Activated CD8-positive, alpha-beta memory T cell treated with anti-CD3 and anti-CD28 coated beads, Interleukin-2, amount 50 U/mL, for 1 hour (primary cell): ENCODE results near the gene BLVRA.

Source experiments
- DNase-seq: peaks from one replicate; pipeline ENCODE4 v3.0.0-alpha.2; 2020; ENCODE audit errors: extremely low read depth

The BLVRA gene

DNA sequence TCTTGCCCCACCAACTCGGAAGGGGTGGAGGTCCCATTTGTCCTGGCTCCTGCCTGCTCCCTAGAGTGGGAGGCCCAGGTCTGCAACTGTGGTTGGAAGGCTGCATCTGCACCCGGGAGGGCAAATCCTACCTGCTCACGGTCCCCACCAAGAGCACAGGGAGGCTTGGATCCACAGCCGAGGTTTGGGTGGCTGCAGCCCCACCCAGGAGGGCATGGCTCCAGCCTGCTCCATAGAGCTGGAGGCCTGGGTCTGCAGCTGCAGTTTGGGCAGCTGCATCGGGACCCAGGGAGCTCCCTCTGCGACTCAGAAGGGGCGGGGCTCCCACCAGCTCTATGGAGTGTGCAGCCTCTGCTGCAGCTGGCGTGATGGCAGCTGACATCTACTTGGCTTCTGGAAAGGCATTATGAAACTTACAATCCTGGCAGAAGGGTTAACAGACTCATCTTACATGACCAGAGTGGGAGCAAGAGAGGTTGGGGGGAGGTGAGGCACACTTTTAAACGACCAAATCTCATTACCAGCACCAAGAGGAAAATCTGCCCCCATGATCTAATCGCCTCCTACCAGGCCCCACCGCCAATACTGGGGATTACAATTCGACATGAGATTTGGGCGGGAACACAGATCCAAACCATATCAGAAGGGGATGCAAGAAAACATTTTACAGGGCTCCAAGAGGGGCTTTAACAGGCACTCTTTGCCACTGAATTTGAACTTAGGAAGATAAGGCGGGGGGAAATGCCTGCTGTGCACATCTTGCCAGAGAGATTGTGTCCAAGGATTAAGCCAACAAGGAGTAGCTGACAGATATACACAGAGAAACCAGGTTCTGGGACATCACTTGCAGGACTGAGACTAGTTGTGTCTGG is 8.2 kb upstream of the BLVRA start:
- DNase-seq, result no peak

DNA sequence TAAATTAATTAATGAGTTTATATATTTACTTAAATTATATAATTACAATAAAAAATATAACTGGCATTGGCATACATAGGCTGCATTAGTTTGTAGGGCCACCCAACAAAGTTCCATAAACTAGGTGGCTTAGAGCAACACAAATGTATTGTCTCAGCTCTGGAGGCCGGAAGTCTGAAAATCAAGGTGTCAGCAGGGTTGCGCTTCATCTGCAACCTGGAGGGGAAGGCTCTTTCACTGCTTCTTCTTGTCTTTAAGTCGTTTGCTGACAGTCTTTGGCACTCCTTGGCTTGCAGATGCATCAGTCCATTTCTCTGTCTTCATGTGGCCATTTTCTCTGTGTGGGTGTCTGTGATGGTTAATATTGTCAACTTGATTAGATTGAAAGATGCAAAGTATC is 6.1 kb upstream of the BLVRA start:
- no peak for DNase-seq

DNA sequence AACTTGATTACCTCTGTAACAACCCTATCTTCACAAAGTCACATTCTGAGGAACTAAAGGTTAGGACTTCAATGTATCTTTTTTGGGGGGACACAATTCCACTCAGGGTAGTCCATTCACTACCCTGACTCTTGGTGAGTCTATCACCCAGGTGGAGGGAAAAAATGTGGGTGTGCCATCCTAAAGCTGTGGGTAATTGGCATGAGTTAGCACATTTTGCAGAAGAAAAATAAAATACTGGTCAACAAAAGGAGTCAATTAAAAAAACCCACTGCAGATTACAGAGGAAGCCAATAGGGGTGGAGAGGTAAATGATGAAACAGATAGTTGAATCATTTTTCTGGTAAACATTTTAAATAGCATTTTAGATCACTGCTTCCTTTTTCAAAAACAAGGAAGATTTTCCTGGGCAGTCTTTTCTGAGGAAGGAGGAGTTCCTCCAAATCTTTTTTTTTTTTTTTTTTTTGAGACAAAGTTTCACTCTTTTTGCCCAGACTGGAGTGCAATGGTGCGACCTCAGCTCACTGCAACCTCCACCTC is 5.1 kb upstream of the BLVRA start:
- DNase-seq, result no peak

DNA sequence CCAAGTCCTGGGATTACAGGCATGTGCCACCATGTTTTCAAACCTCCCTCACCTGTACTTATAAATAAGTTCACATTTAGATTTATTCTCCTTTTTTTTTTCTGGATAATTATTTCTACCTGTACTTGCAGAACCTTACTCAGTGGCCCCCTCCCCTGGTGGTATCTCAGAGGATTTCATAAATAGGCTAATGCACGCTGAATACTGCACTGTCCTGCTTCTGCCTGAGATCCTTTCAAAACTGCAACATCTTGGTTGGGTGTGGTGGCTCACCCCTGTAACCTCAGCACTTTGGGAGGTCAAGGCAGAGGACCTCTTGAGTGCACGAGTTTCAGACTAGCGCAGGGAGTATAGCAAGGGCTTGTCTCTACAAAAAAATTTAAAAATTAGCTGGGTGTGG is 4.6 kb upstream of the BLVRA start:
- DNase-seq, result no peak

DNA sequence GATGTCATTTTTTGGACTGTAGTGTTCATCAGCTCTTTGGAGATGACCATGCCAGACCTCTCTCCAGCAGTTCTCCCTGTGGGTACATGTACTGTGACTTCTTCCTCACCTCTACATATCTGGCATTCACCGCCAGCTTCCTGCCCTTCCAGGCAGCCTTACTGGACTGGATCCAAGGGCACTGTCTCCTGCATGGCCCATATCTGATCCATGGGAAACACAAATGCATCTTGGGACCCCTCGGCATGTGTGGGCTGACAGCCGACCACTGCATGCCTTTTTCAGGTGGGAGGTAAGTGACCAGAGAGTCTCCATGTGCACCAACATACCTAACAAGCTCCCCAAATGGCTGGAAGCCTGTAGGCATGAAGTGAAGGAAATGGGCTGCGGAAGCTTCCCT is 3.9 kb upstream of the BLVRA start:
- DNase-seq, result no peak

DNA sequence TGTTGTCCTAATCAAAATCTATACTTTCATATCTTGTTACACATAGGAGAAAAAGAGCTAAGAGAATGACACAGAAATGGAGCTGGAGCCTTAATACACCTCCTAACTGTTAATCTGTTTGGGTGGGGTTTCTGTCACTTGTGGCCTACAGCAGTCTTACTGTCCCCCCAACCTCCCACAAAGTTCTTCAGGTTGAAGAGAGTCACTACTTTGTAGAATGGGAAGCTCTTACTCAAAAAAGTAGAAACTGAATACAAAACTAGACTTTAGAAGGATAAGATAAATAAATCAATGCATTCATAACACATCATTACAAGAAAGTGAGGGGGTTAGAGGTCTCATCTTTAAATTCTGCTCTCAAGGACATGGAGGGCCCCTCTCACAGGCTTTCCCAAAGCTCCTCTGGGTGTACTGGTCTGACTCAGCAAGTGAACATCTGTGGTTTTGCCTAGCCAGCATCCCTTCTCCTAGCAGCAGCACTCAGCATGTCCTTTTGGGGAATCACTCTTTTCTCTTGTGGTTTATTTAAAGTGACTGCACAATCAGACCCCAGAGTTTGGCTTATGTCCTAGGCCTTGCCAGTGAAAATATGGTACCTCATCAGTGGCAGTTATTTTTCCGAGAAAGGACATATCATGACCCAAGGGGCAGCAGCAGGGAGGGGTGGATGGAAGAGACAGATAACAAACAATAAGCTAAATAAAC is 2.0 kb upstream of the BLVRA start:
- no peak for DNase-seq

DNA sequence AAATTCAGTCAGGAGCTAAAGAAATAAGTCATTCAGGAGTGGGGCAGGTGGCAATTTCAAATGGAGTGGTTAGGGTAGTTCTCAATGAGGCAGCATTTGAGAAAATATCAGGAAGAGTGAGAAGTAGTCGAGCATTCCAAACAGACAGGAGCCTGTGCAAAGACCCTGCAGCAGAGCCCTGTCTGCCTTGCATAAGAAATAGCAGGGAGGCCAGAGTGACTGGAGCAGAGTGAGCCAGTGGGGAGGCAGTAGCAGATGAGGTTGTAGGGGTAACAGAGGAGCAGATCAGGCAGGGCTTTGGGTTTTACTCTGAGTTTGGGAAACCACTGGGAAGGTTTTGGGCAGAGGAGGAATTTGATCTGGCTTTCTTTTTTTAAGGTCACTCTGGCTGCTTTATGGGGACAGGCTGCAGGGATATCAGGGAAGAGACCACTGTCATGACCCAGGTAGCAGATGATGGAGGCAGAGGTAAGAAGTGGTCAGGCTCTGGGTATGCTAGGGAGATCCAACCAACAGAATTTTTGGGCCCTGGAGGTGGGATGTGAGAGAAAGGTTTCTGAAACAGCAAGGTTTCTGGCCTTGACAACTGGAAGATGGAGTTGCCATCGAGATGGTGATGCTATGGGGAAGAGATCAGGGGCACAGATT is 1.3 kb upstream of the BLVRA start:
- no peak for DNase-seq

DNA sequence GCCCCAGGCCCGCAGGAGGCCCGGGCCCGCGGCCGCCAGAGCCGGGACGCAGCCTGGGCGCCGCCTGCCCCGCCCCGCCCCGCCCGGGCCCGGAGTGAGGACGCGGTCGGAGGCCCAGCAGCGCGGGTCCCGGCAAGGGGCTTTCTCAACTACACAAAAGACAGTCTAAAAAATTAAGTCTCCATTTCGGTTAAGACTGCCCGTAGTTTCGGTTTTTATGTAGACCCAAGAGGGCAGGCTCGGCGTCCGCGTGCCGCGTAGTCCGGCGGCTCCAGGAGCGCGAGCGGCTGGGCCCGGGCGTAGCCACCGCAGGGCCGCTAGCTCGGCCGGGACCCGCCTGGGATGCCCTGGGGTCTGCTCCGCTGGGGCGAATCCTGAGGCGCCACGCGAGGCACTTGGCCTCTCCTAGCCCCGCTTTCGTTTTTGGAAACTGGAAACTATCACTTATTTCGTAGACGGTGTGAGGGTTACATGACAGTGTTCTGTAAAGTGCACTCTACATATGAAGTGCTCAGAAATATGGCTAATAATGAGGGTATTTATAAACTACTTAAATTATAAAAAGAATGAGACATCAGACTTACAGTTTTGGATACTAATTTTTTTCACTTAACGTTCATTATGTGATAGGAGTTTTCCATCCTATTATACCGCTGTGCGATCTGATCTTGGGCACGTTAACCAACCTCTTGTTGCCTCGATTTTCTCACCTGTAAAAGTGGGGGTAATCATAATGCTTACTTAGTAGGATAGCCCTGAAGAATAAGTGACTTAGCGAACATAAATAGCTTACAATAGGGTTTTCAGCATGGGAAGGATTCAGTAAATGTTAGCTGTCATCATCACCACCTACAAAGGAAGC is 573 bp downstream of the BLVRA start:
- DNase-seq, result no peak

DNA sequence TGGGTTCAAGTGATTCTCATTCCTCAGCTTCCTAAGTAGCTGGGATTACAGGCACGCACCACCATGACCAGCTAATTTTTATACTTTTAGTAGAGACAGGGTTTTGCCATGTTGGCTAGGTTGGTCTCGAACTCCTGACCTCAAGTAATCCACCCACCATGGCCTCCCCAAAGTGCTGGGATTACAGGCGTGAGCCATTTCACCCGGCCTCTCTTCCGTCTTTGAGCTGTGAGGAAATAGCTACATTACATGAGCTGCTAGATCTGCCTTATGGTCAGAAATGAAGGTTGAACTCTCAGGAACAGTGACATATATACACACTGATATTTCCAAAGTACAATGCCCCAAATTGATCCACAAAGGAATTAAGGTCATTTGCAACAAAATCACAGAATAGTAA is 2.4 kb downstream of the BLVRA start:
- no peak for DNase-seq

DNA sequence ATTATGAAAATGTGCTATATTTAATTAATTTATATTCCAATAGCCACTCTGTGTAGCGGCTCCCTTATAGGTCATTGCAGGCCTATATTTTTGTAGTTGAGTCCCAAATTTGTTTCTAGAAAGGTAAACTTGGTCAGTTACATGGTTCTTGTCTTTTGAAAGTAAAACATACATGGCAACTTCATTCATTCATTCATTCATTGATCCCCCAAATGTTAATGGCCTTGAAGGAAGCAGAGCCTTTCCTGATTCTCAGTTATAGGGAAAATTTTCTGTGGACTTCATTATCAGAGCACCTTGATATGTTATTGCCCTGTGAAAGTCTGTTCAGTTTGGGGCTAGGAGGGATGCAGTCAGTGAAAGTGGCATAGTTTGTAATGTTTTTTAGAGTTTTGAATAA is 2.9 kb downstream of the BLVRA start:
- DNase-seq, result no peak

DNA sequence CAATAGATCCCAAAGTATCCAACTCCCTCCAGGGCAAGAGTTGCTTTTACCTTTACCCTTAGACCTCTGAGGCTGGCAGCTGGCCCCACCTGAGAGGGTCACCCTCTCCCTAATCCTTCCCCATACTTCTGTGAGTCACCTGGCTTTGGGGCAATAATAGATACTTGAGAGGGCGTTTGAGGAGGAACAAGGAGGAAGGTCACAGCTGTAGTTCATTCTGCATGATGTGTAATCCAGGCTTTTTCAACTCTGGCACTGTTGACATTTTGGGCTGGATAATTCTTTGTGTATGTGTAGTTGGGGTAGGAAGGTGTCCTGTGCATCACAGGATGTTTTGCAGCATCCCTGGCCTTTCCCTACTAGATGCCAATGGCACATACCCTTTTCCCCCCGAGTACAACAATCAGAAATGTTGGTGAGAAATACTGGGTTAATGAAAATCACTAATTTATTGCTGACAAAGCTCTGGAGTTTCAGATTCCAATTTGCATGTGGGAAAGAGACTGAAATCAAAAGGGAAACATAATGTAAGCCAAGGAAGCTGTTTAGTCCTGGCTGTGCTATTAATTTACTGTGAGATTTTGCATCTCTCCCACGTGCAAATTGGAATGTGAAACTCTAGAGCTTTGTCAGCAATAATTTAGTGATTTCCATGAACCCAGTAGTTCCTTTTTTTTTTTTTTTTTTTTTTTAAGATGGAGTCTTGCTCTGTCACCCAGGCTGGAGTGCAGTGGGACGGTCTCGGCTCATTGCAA is 3.6 kb downstream of the BLVRA start:
- no peak for DNase-seq

DNA sequence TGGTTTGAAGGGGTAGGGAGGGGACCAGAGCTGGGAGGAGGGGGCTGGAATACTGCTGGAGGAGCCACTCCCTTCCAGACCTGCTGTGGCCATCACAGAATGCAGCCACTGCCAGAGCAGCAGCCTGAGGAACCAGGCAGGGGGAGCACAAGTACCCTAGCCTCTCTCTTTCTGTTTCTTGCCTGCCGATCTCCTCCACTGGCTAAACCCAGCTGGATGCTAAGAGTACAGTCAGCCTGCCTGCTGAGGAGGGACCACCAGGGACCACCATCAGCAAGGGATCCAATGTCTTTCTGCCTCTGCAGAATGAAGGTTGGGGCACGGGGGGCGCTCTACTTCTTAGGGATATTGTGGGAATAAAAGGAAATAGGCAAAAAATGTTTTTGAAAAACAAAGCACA is 4.7 kb downstream of the BLVRA start:
- DNase-seq, result no peak

DNA sequence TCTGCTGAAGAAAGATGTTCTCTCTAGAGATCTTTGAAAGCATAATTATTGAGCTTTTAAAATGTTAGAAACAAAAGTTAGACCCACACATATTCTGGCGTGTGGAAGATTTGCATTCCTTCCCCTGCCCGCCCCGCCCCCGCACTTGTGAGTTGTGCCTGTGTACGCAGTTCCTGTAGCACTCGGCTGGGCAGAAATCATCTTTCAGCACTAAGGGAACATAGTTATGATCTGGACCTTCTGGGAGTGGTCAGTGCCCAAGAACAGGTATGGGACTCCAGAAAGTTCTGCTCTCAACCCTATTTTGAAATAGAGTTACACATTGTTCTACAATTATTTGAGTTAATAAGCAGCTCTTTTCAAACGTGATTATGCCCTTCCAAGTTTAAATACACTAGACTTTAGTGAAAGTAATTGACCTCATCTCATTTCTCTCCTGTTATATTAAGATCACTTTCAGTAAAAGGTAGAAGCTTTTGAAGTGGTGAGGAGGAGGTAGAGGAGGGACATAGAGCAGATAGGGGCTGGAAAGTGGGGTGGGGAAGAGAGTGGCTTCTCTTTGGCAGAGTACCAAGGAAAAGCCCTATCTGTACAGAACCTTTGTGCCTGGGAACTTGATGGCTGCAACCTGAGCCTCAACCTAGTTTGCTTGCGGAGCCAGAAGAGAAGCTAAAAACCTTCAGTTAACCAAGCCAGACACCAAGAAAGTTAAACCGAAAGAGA is 5.7 kb downstream of the BLVRA start:
- no peak for DNase-seq

DNA sequence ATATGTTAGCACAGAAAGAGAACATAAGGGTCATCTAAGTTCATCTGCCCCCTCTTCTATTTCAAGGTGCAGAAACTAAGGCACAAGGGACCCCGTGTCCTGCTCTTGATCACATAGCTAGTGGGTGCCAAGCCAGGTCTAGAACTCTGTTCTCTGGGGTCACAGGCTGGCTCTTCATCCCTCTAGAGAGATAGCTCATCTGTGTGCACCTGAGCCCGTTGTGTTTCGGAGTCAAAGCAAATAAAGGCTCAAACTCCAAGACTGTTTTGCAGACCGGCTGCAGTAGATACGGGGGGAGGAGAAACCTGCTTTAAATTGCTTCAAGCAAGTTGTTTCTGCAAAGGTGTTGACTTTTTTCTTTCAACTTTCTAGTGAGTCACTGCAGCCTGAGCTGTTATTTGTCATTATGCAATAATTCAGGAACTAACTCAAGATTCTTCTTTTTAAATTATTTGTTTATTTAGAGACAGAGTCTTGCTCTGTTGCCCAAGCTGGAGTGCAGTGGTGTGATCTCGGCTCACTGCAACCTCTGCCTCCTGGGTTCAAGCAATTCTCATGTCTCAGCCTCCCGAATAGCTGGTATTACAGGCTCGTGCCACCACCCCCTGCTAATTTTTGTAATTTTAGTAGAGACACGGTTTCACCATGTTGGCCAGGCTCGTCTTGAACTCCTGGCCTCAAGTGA is 6.5 kb downstream of the BLVRA start:
- no peak for DNase-seq

DNA sequence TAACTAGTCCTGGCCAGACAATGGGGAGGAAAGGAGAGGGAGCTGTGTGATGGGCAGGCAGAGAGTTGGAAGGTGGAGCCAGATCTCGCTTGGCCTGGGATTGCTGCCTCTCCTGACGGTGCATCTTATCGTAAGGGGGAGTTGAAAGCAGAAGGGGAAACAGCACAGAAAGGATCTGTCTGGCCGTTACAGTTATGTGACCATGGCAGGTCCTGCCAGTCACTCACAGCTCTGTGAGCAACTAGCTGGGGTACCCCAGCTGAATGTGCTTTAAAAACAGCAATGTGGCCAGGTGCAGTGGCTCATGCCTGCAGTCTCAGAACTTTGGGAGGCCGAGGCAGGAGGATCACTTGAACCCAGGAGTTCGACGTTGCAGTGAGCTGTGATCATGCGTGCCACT is 8.1 kb downstream of the BLVRA start:
- no peak for DNase-seq

DNA sequence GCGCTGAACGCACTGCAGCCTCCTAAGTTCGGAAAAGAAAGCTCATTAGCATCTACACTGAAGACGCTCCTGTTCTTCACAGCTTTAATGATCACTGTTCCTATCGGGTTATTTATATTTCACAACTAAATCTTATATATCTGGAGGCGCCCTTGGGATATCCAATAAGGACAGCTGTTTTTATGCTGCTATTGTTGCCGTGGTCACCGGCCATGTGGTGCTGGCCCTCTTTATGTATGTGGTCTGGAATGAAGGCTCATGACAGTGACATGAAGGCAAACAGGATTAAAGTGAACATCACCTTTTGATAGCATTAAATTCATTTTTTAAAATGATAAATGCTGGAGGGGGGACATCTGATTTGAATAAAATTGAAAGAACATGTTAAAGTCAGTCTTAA is 8.8 kb downstream of the BLVRA start:
- no peak for DNase-seq

DNA sequence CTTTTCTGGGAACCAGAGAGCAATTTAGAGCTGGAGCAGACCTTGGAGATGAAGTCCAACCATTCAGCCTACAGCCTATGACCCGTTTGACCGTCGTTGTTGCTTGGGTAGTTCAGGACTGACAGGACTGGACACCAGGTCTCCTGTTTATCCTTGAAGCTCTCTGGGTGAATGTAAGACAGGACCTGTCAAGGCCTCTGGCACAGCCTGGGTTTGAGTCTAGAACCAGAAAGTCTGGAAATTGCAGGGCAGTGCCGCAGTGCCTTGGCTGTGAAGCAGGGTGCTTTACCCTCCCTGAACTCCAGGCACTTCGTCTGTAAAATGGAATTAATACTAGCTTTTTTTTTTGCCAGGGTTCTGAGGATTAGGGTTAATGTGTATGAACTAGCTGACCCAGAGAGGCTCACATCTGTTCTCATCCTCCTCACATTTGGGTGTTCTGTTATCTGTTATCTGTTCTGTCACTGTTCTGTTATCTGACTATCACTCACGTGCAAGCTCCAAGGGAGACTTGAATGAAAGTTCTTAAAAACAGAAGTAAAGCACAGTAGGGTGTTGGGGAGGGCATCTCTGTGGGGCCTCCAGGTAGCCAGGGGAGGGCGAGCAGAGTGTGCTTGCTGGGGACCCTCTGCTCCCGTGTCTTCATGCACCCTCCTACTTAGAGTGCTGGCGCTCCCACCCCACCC is 9.9 kb downstream of the BLVRA start:
- DNase-seq, result no peak

DNA sequence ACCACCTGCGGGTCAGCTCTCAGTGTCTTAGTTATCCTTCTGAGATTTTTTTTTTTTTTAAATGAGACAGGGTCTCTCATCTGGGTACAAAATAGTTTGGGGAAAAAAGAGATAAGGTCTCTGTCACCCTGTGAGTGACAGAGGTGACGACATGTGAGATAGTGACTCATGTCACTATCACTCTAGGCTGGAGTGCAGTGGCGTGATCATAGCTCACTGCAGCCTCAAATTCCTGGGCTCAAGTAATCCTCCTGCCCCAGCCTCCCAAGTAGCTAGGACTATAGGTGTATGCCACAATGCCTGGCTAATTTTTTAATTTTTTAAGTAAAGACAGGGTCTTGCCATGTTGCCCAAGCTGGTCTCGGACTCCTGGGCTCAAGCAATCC is 10.4 kb downstream of the BLVRA start:
- DNase-seq, result no peak

DNA sequence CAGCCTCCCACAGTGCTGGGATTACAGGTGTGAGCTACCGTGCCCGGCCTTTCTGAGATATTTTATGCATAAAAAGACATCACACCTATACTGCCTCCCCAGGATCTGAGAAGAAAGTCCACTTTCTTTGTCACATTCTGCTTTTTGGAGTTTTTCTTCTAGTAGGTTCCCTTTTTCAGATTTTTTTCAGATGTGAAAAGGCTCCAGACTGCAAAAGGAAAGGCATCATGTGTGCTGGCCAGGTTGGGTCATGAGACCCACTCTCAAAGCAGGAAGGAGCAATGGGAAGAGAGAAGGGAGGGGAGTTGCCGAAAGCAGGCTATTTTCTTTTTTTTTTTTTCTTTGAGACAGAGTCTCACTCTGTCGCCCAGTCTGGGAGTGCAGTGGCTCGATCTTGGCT is 10.8 kb downstream of the BLVRA start:
- no peak for DNase-seq
